ENCODE data around the gene AFAP1L2.
A peak's percentile ranks its signal among the peaks of the same experiment; 100 is the strongest.

Gene AFAP1L2

GRCh38 chr10:114420811-114421485 lies 16.6 kb upstream of the AFAP1L2 start:
- H3K4me3 ChIP-seq (ENCODE audit: low read depth, low read length): no peak overlapping the region
- DNase-seq (ENCODE audit: low read depth): no peak

GRCh38 chr10:114418109-114418508 lies 13.8 kb upstream of the AFAP1L2 start:
- no peak for DNase-seq (ENCODE audit: low read depth)

GRCh38 chr10:114412907-114413797 lies 8.8 kb upstream of the AFAP1L2 start:
- H3K4me3 ChIP-seq (ENCODE audit: low read depth, low read length): no peak overlapping the region
- DNase-seq (ENCODE audit: low read depth): no peak

More at GRCh38 chr10:114418109-114418508, 13.8 kb upstream of the AFAP1L2 start:
- no peak overlapping the region for H3K4me3 ChIP-seq (ENCODE audit: low read depth, low read length)

GRCh38 chr10:114408968-114409444 lies 4.7 kb upstream of the AFAP1L2 start:
- no peak for DNase-seq (ENCODE audit: low read depth)
- no peak overlapping the region for H3K4me3 ChIP-seq (ENCODE audit: low read depth, low read length)

- no peak overlapping the region for H3K4me3 ChIP-seq (ENCODE audit: low read depth, low read length)
- DNase-seq (ENCODE audit: low read depth): no peak
Measured at GRCh38 chr10:114408112-114408967, 4.0 kb upstream of the AFAP1L2 start.

GRCh38 chr10:114406455-114406854 lies 2.2 kb upstream of the AFAP1L2 start:
- DNase-seq (ENCODE audit: low read depth): no peak

GRCh38 chr10:114405011-114405350 lies 679 bp upstream of the AFAP1L2 start:
- H3K4me3 ChIP-seq (ENCODE audit: low read depth, low read length): no peak overlapping the region

More at GRCh38 chr10:114406455-114406854, 2.2 kb upstream of the AFAP1L2 start:
- no peak overlapping the region for H3K4me3 ChIP-seq (ENCODE audit: low read depth, low read length)

GRCh38 chr10:114403541-114404161 lies 651 bp downstream of the AFAP1L2 start:
- DNase-seq (ENCODE audit: low read depth): no peak
- peak overlapping the region; percentile 29 for H3K4me3 ChIP-seq (ENCODE audit: low read depth, low read length)

More at GRCh38 chr10:114405011-114405350, 679 bp upstream of the AFAP1L2 start:
- no peak for DNase-seq (ENCODE audit: low read depth)

GRCh38 chr10:114402871-114403540 lies 1.3 kb downstream of the AFAP1L2 start:
- peak overlapping the region; percentile 29 for H3K4me3 ChIP-seq (ENCODE audit: low read depth, low read length)
- no peak for DNase-seq (ENCODE audit: low read depth)

- H3K4me3 ChIP-seq (ENCODE audit: low read depth, low read length): no peak overlapping the region
- no peak for DNase-seq (ENCODE audit: low read depth)
Measured at GRCh38 chr10:114402233-114402632, 2.1 kb downstream of the AFAP1L2 start.

- DNase-seq (ENCODE audit: low read depth): no peak
- no peak overlapping the region for H3K4me3 ChIP-seq (ENCODE audit: low read depth, low read length)
Measured at GRCh38 chr10:114401195-114401791, 3.0 kb downstream of the AFAP1L2 start.

- H3K4me3 ChIP-seq (ENCODE audit: low read depth, low read length): no peak overlapping the region
- no peak for DNase-seq (ENCODE audit: low read depth)
Measured at GRCh38 chr10:114400091-114400490, 4.2 kb downstream of the AFAP1L2 start.

GRCh38 chr10:114399576-114399975 lies 4.7 kb downstream of the AFAP1L2 start:
- no peak for DNase-seq (ENCODE audit: low read depth)
- no peak overlapping the region for H3K4me3 ChIP-seq (ENCODE audit: low read depth, low read length)

- no peak for DNase-seq (ENCODE audit: low read depth)
Measured at GRCh38 chr10:114398587-114399331, 5.5 kb downstream of the AFAP1L2 start.

GRCh38 chr10:114397651-114398145 lies 6.6 kb downstream of the AFAP1L2 start:
- no peak overlapping the region for H3K4me3 ChIP-seq (ENCODE audit: low read depth, low read length)
- DNase-seq (ENCODE audit: low read depth): no peak

More at GRCh38 chr10:114398587-114399331, 5.5 kb downstream of the AFAP1L2 start:
- no peak overlapping the region for H3K4me3 ChIP-seq (ENCODE audit: low read depth, low read length)

GRCh38 chr10:114396464-114396863 lies 7.8 kb downstream of the AFAP1L2 start:
- H3K4me3 ChIP-seq (ENCODE audit: low read depth, low read length): no peak overlapping the region
- no peak for DNase-seq (ENCODE audit: low read depth)

GRCh38 chr10:114395366-114396022 lies 8.8 kb downstream of the AFAP1L2 start:
- no peak overlapping the region for H3K4me3 ChIP-seq (ENCODE audit: low read depth, low read length)
- DNase-seq (ENCODE audit: low read depth): no peak

Measured in skeletal muscle cell (primary cell).